Neural cell (in vitro differentiated cells): ENCODE results near the gene ABI3BP. TPM values are rescaled to one million over a fixed set of nuclear protein-coding genes. Genes with fewer than 3 reads are reported as not detected.

Experiments used
- H2AFZ ChIP-seq: fragments of 200-600, 300-800 bp; sonication (generic), shearing (Covaris generic); 2 replicates; pipeline ENCODE4 v1.6.0; 2014; ENCODE audit warnings: low read depth, mild to moderate bottlenecking, antibody characterized with exemption, low read length, moderate library complexity
- H3F3A ChIP-seq: fragments of 200-600 bp; shearing (Covaris generic); 2 replicates; pipeline ENCODE4 v1.6.1; 2016; ENCODE audit warnings: mild to moderate bottlenecking, moderate library complexity, mixed read lengths, antibody characterized with exemption, low read length; ENCODE audit not compliant: insufficient read depth, poor library complexity, severe bottlenecking
- H3K27ac ChIP-seq: fragments of 200-600, 300-800 bp; sonication (generic), shearing (Covaris generic); 2 replicates; pipeline ENCODE4 v1.5.1; 2014; ENCODE audit warnings: mild to moderate bottlenecking, low read length, moderate library complexity
- H3K27me3 ChIP-seq: fragments of 300-800, 200-600 bp; sonication (generic), shearing (Covaris generic); 2 replicates; pipeline ENCODE4 v1.6.0; 2014; ENCODE audit warnings: mild to moderate bottlenecking, low read depth, low read length, moderate library complexity; ENCODE audit not compliant: insufficient read depth
- H3K36me3 ChIP-seq: fragments of 300-800, 200-600 bp; sonication (generic), shearing (Covaris generic); 2 replicates; pipeline ENCODE4 v1.5.1; 2014; ENCODE audit warnings: mild to moderate bottlenecking, antibody characterized with exemption, low read length, moderate library complexity; ENCODE audit not compliant: insufficient read depth
- H3K4me2 ChIP-seq: fragments of 300-800, 200-600 bp; sonication (generic), shearing (Covaris generic); 2 replicates; pipeline ENCODE4 v1.6.0; 2014; ENCODE audit warnings: mild to moderate bottlenecking, low read length
- H3K4me3 ChIP-seq: fragments of 300-800, 200-600 bp; sonication (generic), shearing (Covaris generic); 2 replicates; pipeline ENCODE4 v1.5.1; 2014; ENCODE audit warnings: mild to moderate bottlenecking, low read length, moderate library complexity
- H3K79me2 ChIP-seq: fragments of 200-600 bp; shearing (Covaris generic); replicated peaks from 2 replicates; pipeline ENCODE4 v1.6.0; 2014; ENCODE audit warnings: mild to moderate bottlenecking, low read length, moderate library complexity; ENCODE audit not compliant: insufficient read depth
- H3K9ac ChIP-seq: fragments of 300-800, 200-600 bp; sonication (generic), shearing (Covaris generic); 2 replicates; pipeline ENCODE4 v1.6.1; 2016; ENCODE audit warnings: mild to moderate bottlenecking, low read length, mixed read lengths
- H3K9me2 ChIP-seq: fragments of 200-600 bp; shearing (Covaris generic); 2 replicates; pipeline ENCODE4 v1.6.1; 2016; ENCODE audit warnings: mild to moderate bottlenecking, low read length, mixed read lengths; ENCODE audit not compliant: insufficient read depth
- H3K9me3 ChIP-seq: fragments of 200-600, 300-800 bp; sonication (generic), shearing (Covaris generic); 2 replicates; pipeline ENCODE4 v1.6.1; 2016; ENCODE audit warnings: mild to moderate bottlenecking, mixed run types, low read length, moderate library complexity, mixed read lengths
- H4K20me1 ChIP-seq: fragments of 200-600 bp; shearing (Covaris generic); 2 replicates; pipeline ENCODE4 v1.6.1; 2016; ENCODE audit warnings: mild to moderate bottlenecking, mixed run types; ENCODE audit not compliant: insufficient read depth
- EP300 ChIP-seq: fragments of 450-650 bp; conservative IDR thresholded peaks from 2 replicates; pipeline ENCODE4 v1.6.1; 2014; ENCODE audit warnings: antibody characterized with exemption, mild to moderate bottlenecking, moderate library complexity; ENCODE audit not compliant: poor library complexity, severe bottlenecking
- EZH2 ChIP-seq: fragments of 200-600, 300-800 bp; shearing (Covaris generic), sonication (generic); IDR thresholded peaks from 2 replicates; pipeline ENCODE4 v1.6.1; 2014; ENCODE audit warnings: antibody characterized with exemption, low read length, borderline replicate concordance, mild to moderate bottlenecking; ENCODE audit not compliant: insufficient read depth, poor library complexity, severe bottlenecking
- MXI1 ChIP-seq: fragments of 450-650 bp; conservative IDR thresholded peaks from 2 replicates; pipeline ENCODE4 v1.6.1; 2014; ENCODE audit warnings: antibody characterized with exemption, mild to moderate bottlenecking; ENCODE audit not compliant: poor library complexity, severe bottlenecking
- POLR2AphosphoS5 ChIP-seq: IDR thresholded peaks from 2 replicates; pipeline ENCODE4 v1.6.1; 2012
- RAD21 ChIP-seq: fragments of 450-650 bp; conservative IDR thresholded peaks from 2 replicates; pipeline ENCODE4 v1.6.1; 2014; ENCODE audit warnings: antibody characterized with exemption, mild to moderate bottlenecking, moderate library complexity
- SMC3 ChIP-seq: fragments of 450-650 bp; conservative IDR thresholded peaks from 2 replicates; pipeline ENCODE4 v1.6.1; 2014; ENCODE audit warnings: antibody characterized with exemption, mild to moderate bottlenecking, moderate library complexity; ENCODE audit not compliant: poor library complexity
- TAF1 ChIP-seq: IDR thresholded peaks from 2 replicates; pipeline ENCODE4 v1.6.1; 2012; ENCODE audit warnings: low read depth
- polyA plus RNA-seq: library from polyadenylated mRNA; depleted of rRNA; stranded (reverse); fragments of >200 nt; gene quantifications from 2 replicates; pipeline ENCODE4 v1.2.3, GENCODE V29; 2014
- TF ChIP-seq, protein P1 (sequence below): IDR thresholded peaks from 2 replicates; pipeline ENCODE4 v1.6.1; 2012; ENCODE audit warnings: borderline replicate concordance
- TF ChIP-seq, protein P2 (sequence below): fragments of 450-650 bp; IDR thresholded peaks from 2 replicates; pipeline ENCODE4 v1.5.1; 2014; ENCODE audit warnings: antibody characterized with exemption, mild to moderate bottlenecking, moderate library complexity; ENCODE audit not compliant: poor library complexity, severe bottlenecking

Gene ABI3BP
- polyA plus RNA-seq, 1 donor from 2014 or later = not detected

DNA sequence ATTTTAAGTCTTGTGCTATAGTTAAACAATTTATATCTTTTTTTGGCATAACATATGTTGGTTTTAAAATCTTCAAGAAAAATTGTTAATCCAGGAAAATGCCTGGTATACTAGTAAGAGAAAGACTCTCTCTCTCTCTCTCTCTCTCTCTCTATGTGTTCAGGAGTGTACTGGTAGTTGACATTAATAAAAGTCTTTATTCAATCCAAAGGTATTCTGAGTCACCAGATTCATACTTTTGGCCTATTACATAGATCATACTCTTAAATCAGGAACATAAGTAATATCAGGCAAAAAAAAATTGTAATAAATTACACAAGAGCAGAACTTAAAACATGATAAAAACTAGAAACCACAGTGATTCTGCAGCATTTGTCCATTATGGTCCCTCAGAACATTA is 213.7 kb downstream of the ABI3BP start:
- Histone ChIP-seq H3K9me3 (no peaks in the 10 kb centered on the region), H3K36me3 (no peaks in the 10 kb centered on the region), H2AFZ (no peak overlapping the region), H3K9me2 (no peaks in the 10 kb centered on the region), H3F3A (no peaks in the 10 kb centered on the region), H3K27me3 (no peaks in the 10 kb centered on the region), H3K27ac (no peak overlapping the region), H4K20me1 (no peaks in the 10 kb centered on the region), H3K79me2 (no peaks in the 10 kb centered on the region), H3K4me2 (no peak overlapping the region), H3K4me3 (no peak overlapping the region), H3K9ac (no peak overlapping the region)
- TF ChIP-seq MXI1 (no peak), POLR2AphosphoS5 (no peak), SMC3 (no peak), EP300 (no peak), RAD21 (no peak), EZH2 (no peak), TAF1 (no peak)
- TF ChIP-seq, protein P1, sequence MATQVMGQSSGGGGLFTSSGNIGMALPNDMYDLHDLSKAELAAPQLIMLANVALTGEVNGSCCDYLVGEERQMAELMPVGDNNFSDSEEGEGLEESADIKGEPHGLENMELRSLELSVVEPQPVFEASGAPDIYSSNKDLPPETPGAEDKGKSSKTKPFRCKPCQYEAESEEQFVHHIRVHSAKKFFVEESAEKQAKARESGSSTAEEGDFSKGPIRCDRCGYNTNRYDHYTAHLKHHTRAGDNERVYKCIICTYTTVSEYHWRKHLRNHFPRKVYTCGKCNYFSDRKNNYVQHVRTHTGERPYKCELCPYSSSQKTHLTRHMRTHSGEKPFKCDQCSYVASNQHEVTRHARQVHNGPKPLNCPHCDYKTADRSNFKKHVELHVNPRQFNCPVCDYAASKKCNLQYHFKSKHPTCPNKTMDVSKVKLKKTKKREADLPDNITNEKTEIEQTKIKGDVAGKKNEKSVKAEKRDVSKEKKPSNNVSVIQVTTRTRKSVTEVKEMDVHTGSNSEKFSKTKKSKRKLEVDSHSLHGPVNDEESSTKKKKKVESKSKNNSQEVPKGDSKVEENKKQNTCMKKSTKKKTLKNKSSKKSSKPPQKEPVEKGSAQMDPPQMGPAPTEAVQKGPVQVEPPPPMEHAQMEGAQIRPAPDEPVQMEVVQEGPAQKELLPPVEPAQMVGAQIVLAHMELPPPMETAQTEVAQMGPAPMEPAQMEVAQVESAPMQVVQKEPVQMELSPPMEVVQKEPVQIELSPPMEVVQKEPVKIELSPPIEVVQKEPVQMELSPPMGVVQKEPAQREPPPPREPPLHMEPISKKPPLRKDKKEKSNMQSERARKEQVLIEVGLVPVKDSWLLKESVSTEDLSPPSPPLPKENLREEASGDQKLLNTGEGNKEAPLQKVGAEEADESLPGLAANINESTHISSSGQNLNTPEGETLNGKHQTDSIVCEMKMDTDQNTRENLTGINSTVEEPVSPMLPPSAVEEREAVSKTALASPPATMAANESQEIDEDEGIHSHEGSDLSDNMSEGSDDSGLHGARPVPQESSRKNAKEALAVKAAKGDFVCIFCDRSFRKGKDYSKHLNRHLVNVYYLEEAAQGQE = no peak
- TF ChIP-seq, protein P2, sequence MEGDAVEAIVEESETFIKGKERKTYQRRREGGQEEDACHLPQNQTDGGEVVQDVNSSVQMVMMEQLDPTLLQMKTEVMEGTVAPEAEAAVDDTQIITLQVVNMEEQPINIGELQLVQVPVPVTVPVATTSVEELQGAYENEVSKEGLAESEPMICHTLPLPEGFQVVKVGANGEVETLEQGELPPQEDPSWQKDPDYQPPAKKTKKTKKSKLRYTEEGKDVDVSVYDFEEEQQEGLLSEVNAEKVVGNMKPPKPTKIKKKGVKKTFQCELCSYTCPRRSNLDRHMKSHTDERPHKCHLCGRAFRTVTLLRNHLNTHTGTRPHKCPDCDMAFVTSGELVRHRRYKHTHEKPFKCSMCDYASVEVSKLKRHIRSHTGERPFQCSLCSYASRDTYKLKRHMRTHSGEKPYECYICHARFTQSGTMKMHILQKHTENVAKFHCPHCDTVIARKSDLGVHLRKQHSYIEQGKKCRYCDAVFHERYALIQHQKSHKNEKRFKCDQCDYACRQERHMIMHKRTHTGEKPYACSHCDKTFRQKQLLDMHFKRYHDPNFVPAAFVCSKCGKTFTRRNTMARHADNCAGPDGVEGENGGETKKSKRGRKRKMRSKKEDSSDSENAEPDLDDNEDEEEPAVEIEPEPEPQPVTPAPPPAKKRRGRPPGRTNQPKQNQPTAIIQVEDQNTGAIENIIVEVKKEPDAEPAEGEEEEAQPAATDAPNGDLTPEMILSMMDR = no peak

DNA sequence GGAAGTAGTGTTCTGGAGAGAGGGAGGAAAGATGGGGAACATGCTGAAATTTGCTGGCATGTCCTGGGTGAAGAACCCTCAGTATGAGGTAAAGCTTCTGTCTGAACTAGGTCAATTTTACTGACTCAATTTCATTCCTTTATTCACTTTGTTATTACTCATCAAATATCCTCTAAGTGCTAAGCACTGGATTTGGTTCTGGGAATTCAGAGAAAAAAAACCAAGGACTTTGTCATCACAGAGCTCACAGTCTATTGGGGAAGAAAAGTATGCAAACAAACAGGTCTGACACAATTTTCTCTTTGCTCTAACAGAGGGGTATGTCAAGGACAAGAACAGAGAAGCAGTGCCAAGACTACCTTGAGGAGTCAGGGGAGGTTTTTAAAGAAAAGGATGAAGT is 215.9 kb downstream of the ABI3BP start:
- Histone ChIP-seq H4K20me1 (no peaks in the 10 kb centered on the region), H3F3A (no peaks in the 10 kb centered on the region), H3K27me3 (no peaks in the 10 kb centered on the region), H3K9me2 (no peaks in the 10 kb centered on the region), H2AFZ (no peak overlapping the region), H3K36me3 (no peaks in the 10 kb centered on the region), H3K9ac (no peak overlapping the region), H3K27ac (no peak overlapping the region), H3K9me3 (no peaks in the 10 kb centered on the region), H3K4me2 (no peak overlapping the region), H3K79me2 (no peaks in the 10 kb centered on the region), H3K4me3 (no peak overlapping the region)
- TF ChIP-seq, protein P1 = no peak
- no peak for TF ChIP-seq TAF1
- TF ChIP-seq RAD21 = no peak
- TF ChIP-seq POLR2AphosphoS5 = no peak
- TF ChIP-seq MXI1 = no peak
- TF ChIP-seq, protein P2 = no peak
- TF ChIP-seq EP300 = no peak
- TF ChIP-seq EZH2 = no peak
- TF ChIP-seq SMC3 = no peak
